22Rv1 (cell line): ENCODE results near the gene FERMT2.

Experiments used
- H3K27ac ChIP-seq: fragments of 450-650 bp; 2 replicates; pipeline ENCODE4 v1.5.1; 2017
- CTCF ChIP-seq: fragments of 450-650 bp; IDR thresholded peaks from 2 replicates; pipeline ENCODE4 v1.5.1; 2017; ENCODE audit warnings: mild to moderate bottlenecking
- ZFX ChIP-seq: fragments of 450-650 bp; IDR thresholded peaks from 2 replicates; pipeline ENCODE4 v1.6.1; 2017; ENCODE audit warnings: antibody characterized with exemption, borderline replicate concordance

FERMT2 gene

GRCh38 chr14:52987514-52987913 is 36.7 kb upstream of the FERMT2 start:
- H3K27ac ChIP-seq = no peak overlapping the region
- TF ChIP-seq CTCF (no peak), ZFX (no peak)

- no peak for TF ChIP-seq ZFX
- no peak for TF ChIP-seq CTCF
- H3K27ac ChIP-seq = no peak overlapping the region
Measured at GRCh38 chr14:52987042-52987441, 36.2 kb upstream of the FERMT2 start.

- H3K27ac ChIP-seq = no peak overlapping the region
- TF ChIP-seq CTCF = no peak
- no peak for TF ChIP-seq ZFX
Measured at GRCh38 chr14:52977798-52978197, 26.9 kb upstream of the FERMT2 start.

- H3K27ac ChIP-seq = no peak overlapping the region
- TF ChIP-seq CTCF = no peak
- no peak for TF ChIP-seq ZFX
Measured at GRCh38 chr14:52974406-52974805, 23.6 kb upstream of the FERMT2 start.

GRCh38 chr14:52961060-52961639 is 10.3 kb upstream of the FERMT2 start:
- TF ChIP-seq ZFX = no peak
- TF ChIP-seq CTCF = peak; percentile 78
- peak overlapping the region; percentile 43 for H3K27ac ChIP-seq

GRCh38 chr14:52960627-52961026 is 9.8 kb upstream of the FERMT2 start:
- peak overlapping the region; percentile 43 for H3K27ac ChIP-seq
- TF ChIP-seq CTCF (no peak), ZFX (no peak)

GRCh38 chr14:52954346-52955214 is 3.7 kb upstream of the FERMT2 start:
- no peak overlapping the region for H3K27ac ChIP-seq
- TF ChIP-seq ZFX = no peak
- TF ChIP-seq CTCF = no peak
